HepG2 (cell line): Measurements from ENCODE around the gene CCDC142. TPM values are rescaled to one million over a fixed set of nuclear protein-coding genes. Genes with fewer than 3 reads are reported as not detected.
A peak's percentile ranks its signal among the peaks of the same experiment; 100 is the strongest.

ENCODE experiments used
- AGO2 ChIP-seq: fragments of 200-400 bp; formaldehyde crosslinking; optimal IDR thresholded peaks from 2 replicates; pipeline ENCODE3; 2017; ENCODE audit warnings: mild to moderate bottlenecking, low read depth, low read length, moderate library complexity
- BRCA1 ChIP-seq: sonication (generic); formaldehyde crosslinking; IDR thresholded peaks from 2 replicates; pipeline ENCODE4 v1.4.0; 2020; ENCODE audit warnings: missing genetic modification reagents
- DNMT3B ChIP-seq: conservative IDR thresholded peaks from 2 replicates; pipeline ENCODE4 v1.6.1; 2016; ENCODE audit warnings: missing biosample characterization, control low read depth
- RFXAP ChIP-seq: sonication (generic); formaldehyde crosslinking; IDR thresholded peaks from 2 replicates; pipeline ENCODE4 v1.4.0; 2020; ENCODE audit warnings: missing genetic modification reagents, borderline replicate concordance
- SKI ChIP-seq: fragments of 450-650 bp; IDR thresholded peaks from one replicate; pipeline ENCODE4 v1.6.1; 2018; ENCODE audit warnings: mild to moderate bottlenecking; ENCODE audit not compliant: partially characterized antibody
- SMAD3 ChIP-seq: sonication (generic); formaldehyde crosslinking; IDR thresholded peaks from 2 replicates; pipeline ENCODE4 v1.4.0; 2020; ENCODE audit warnings: missing genetic modification reagents
- ZMYM4 ChIP-seq: sonication (generic); formaldehyde crosslinking; IDR thresholded peaks from 2 replicates; pipeline ENCODE4 v1.8.1; 2023; ENCODE audit warnings: mild to moderate bottlenecking, missing genetic modification reagents
- ZNF12 ChIP-seq: sonication (generic); formaldehyde crosslinking; IDR thresholded peaks from 2 replicates; pipeline ENCODE4 v1.5.0; 2020; ENCODE audit warnings: missing genetic modification reagents
- ZNF619 ChIP-seq: sonication (generic); formaldehyde crosslinking; IDR thresholded peaks from 2 replicates; pipeline ENCODE4 v1.4.0; 2020; ENCODE audit warnings: mild to moderate bottlenecking, missing genetic modification reagents
- polyA plus RNA-seq, 8 experiments: library from polyadenylated mRNA; depleted of rRNA in 3 of 8; stranded (reverse) in 7 of 8; unstranded in 1 of 8; fragments of >200 nt; fragmentation: Illumina TruSeq in 4 of 8; extraction: Trizol in 4 of 8; gene quantifications; 2 replicates each; pipeline versions ENCODE4 v1.2.1 to v1.2.3, GENCODE V29; 2011 to 2016; ENCODE audit warnings: low read depth in 4 of 8, missing spikeins in 1 of 8, mixed read lengths in 1 of 8; ENCODE audit not compliant: insufficient read depth in 1 of 8
- total RNA-seq, 5 experiments: library from RNA; depleted of rRNA; stranded (reverse); fragments of >200 nt; fragmentation: Illumina TruSeq; extraction: Trizol; gene quantifications; 2 replicates each; pipeline ENCODE4 v1.2.3, GENCODE V29; 2016; ENCODE audit warnings: low read depth in 1 of 5
- TF ChIP-seq, protein P1 (sequence below): sonication (generic); formaldehyde crosslinking; IDR thresholded peaks from 2 replicates; pipeline ENCODE4 v1.5.0; 2020; ENCODE audit warnings: mild to moderate bottlenecking, missing genetic modification reagents, borderline replicate concordance
- TF ChIP-seq, protein P2 (sequence below), 2 experiments: sonication (generic) in 1 of 2; formaldehyde crosslinking in 1 of 2; IDR thresholded peaks; 2 replicates each; pipeline versions ENCODE4 v1.5.1 to v1.6.1; 2011 to 2020; ENCODE audit warnings: borderline replicate concordance in 1 of 2, low read depth in 1 of 2, low read length in 1 of 2, mild to moderate bottlenecking in 1 of 2, missing genetic modification reagents in 1 of 2, moderate library complexity in 1 of 2
- TF ChIP-seq, protein P3 (sequence below): sonication (generic); formaldehyde crosslinking; IDR thresholded peaks from 2 replicates; pipeline ENCODE4 v1.4.0; 2020; ENCODE audit warnings: missing genetic modification reagents, borderline replicate concordance
- TF ChIP-seq, protein P4 (sequence below): IDR thresholded peaks from 2 replicates; pipeline ENCODE4 v1.6.1; 2016; ENCODE audit warnings: low read depth, borderline replicate concordance
- TF ChIP-seq, protein P5 (sequence below): sonication (generic); formaldehyde crosslinking; IDR thresholded peaks from 2 replicates; pipeline ENCODE4 v1.4.0; 2020; ENCODE audit warnings: mild to moderate bottlenecking, missing genetic modification reagents

CCDC142 gene
- total and polyA plus RNA-seq, 2 of the 13 experiments (the other 11 are each of a cell fraction or from before 2014, with no cell fraction given), result 14.7 to 30.4 TPM

DNA sequence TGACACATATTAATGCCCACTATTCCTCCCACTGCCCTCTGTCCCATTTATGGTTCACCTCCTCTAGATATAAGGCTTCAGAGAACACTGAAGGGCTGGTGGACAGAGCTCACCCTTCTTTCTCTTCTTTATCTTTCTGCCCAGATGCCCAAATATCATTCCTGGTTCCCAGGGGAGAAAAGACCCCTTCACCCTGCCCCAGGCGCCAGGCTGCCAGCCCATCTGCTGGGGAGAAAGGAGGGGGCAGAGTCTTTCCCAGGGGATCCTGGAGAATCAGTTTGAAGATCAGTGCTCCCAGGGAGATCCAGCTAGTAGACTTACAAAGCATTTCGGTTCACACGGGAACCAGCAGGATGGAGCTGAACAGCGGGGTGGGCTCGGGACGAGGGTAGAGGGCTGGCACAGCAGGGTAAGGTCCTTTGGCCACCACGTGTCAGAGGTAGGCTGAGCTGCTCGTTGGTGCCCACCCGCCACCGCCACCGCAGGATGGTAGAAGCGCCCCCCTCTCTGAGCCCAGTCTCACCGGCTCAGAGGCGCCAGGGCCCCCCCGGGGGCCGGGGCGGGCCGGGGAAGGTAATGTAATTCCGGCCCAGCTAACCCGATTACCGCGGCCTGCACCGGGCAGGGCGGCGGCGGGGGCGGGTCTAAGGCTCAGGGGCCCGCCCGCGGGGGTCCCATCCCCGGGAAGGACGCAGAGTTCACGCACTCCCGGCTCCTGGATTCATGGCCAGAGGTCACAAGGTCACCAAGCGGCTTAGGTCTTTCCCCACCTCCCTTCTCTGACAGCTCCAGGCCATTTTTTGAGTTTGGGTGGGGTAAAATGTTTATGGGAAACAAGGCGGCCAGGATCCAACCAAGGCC, 30.2 kb upstream of the CCDC142 start (continued):
- TF ChIP-seq, protein P1, sequence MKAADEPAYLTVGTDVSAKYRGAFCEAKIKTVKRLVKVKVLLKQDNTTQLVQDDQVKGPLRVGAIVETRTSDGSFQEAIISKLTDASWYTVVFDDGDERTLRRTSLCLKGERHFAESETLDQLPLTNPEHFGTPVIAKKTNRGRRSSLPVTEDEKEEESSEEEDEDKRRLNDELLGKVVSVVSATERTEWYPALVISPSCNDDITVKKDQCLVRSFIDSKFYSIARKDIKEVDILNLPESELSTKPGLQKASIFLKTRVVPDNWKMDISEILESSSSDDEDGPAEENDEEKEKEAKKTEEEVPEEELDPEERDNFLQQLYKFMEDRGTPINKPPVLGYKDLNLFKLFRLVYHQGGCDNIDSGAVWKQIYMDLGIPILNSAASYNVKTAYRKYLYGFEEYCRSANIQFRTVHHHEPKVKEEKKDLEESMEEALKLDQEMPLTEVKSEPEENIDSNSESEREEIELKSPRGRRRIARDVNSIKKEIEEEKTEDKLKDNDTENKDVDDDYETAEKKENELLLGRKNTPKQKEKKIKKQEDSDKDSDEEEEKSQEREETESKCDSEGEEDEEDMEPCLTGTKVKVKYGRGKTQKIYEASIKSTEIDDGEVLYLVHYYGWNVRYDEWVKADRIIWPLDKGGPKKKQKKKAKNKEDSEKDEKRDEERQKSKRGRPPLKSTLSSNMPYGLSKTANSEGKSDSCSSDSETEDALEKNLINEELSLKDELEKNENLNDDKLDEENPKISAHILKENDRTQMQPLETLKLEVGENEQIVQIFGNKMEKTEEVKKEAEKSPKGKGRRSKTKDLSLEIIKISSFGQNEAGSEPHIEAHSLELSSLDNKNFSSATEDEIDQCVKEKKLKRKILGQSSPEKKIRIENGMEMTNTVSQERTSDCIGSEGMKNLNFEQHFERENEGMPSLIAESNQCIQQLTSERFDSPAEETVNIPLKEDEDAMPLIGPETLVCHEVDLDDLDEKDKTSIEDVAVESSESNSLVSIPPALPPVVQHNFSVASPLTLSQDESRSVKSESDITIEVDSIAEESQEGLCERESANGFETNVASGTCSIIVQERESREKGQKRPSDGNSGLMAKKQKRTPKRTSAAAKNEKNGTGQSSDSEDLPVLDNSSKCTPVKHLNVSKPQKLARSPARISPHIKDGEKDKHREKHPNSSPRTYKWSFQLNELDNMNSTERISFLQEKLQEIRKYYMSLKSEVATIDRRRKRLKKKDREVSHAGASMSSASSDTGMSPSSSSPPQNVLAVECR (CRISPR knock-in tag), result peak; percentile 54; the same call in 1 of the 2 replicates
- TF ChIP-seq, protein P2, sequence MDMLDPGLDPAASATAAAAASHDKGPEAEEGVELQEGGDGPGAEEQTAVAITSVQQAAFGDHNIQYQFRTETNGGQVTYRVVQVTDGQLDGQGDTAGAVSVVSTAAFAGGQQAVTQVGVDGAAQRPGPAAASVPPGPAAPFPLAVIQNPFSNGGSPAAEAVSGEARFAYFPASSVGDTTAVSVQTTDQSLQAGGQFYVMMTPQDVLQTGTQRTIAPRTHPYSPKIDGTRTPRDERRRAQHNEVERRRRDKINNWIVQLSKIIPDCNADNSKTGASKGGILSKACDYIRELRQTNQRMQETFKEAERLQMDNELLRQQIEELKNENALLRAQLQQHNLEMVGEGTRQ (IDR thresholded peaks at IDR 0.05; ENCODE audit: low read depth, low read length), result no peak
- TF ChIP-seq, protein P2 (CRISPR knock-in tag; IDR thresholded peaks at IDR 0.05; ENCODE audit: borderline replicate concordance), result no peak
- TF ChIP-seq ZNF619 (CRISPR knock-in tag) (no peak), SKI (no peak), RFXAP (no peak), ZMYM4 (CRISPR knock-in tag) (no peak), AGO2 (peak; percentile 91), ZNF12 (CRISPR knock-in tag) (no peak), BRCA1 (CRISPR knock-in tag) (no peak), SMAD3 (no peak), DNMT3B (CRISPR knock-in tag) (no peak)
- TF ChIP-seq, protein P3, sequence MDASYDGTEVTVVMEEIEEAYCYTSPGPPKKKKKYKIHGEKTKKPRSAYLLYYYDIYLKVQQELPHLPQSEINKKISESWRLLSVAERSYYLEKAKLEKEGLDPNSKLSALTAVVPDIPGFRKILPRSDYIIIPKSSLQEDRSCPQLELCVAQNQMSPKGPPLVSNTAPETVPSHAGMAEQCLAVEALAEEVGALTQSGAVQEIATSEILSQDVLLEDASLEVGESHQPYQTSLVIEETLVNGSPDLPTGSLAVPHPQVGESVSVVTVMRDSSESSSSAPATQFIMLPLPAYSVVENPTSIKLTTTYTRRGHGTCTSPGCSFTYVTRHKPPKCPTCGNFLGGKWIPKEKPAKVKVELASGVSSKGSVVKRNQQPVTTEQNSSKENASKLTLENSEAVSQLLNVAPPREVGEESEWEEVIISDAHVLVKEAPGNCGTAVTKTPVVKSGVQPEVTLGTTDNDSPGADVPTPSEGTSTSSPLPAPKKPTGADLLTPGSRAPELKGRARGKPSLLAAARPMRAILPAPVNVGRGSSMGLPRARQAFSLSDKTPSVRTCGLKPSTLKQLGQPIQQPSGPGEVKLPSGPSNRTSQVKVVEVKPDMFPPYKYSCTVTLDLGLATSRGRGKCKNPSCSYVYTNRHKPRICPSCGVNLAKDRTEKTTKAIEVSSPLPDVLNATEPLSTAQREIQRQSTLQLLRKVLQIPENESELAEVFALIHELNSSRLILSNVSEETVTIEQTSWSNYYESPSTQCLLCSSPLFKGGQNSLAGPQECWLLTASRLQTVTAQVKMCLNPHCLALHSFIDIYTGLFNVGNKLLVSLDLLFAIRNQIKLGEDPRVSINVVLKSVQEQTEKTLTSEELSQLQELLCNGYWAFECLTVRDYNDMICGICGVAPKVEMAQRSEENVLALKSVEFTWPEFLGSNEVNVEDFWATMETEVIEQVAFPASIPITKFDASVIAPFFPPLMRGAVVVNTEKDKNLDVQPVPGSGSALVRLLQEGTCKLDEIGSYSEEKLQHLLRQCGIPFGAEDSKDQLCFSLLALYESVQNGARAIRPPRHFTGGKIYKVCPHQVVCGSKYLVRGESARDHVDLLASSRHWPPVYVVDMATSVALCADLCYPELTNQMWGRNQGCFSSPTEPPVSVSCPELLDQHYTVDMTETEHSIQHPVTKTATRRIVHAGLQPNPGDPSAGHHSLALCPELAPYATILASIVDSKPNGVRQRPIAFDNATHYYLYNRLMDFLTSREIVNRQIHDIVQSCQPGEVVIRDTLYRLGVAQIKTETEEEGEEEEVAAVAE (CRISPR knock-in tag), result 0 out of 2 replicates have a peak, but pooled peaks have one; percentile 23
- TF ChIP-seq, protein P4, sequence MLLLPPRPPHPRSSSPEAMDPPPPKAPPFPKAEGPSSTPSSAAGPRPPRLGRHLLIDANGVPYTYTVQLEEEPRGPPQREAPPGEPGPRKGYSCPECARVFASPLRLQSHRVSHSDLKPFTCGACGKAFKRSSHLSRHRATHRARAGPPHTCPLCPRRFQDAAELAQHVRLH (CRISPR knock-in tag), result no peak
- TF ChIP-seq, protein P5, sequence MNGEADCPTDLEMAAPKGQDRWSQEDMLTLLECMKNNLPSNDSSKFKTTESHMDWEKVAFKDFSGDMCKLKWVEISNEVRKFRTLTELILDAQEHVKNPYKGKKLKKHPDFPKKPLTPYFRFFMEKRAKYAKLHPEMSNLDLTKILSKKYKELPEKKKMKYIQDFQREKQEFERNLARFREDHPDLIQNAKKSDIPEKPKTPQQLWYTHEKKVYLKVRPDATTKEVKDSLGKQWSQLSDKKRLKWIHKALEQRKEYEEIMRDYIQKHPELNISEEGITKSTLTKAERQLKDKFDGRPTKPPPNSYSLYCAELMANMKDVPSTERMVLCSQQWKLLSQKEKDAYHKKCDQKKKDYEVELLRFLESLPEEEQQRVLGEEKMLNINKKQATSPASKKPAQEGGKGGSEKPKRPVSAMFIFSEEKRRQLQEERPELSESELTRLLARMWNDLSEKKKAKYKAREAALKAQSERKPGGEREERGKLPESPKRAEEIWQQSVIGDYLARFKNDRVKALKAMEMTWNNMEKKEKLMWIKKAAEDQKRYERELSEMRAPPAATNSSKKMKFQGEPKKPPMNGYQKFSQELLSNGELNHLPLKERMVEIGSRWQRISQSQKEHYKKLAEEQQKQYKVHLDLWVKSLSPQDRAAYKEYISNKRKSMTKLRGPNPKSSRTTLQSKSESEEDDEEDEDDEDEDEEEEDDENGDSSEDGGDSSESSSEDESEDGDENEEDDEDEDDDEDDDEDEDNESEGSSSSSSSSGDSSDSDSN (CRISPR knock-in tag), result peak; percentile 73
